Measurements from ENCODE around the gene CPVL.

DNA sequence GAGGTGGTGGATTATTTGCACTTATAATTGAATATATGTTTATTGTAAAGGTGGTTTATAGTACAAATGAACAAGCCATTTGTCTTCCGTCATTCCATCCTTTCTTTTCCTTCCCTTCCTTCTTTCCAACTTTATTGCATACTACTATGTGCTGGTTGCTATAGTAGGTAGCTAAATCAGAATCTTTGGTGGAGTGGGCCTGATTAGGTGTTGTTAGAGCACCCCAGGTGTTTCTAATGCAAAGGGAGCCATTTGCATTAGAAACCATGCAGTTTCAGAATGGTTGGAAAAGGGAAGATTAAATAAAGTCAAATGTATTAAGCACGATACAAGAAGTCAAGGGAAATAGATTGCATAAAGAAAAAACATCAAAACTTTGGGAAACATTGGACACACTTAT lies 99.4 kb downstream of the CPVL start:
- TF ChIP-seq POLR2A (IDR thresholded peaks at IDR 0.05): no peak
- TF ChIP-seq, protein P1, sequence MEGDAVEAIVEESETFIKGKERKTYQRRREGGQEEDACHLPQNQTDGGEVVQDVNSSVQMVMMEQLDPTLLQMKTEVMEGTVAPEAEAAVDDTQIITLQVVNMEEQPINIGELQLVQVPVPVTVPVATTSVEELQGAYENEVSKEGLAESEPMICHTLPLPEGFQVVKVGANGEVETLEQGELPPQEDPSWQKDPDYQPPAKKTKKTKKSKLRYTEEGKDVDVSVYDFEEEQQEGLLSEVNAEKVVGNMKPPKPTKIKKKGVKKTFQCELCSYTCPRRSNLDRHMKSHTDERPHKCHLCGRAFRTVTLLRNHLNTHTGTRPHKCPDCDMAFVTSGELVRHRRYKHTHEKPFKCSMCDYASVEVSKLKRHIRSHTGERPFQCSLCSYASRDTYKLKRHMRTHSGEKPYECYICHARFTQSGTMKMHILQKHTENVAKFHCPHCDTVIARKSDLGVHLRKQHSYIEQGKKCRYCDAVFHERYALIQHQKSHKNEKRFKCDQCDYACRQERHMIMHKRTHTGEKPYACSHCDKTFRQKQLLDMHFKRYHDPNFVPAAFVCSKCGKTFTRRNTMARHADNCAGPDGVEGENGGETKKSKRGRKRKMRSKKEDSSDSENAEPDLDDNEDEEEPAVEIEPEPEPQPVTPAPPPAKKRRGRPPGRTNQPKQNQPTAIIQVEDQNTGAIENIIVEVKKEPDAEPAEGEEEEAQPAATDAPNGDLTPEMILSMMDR (IDR thresholded peaks at IDR 0.05): no peak

Data from esophagus squamous epithelium (tissue), 4 donors.